DND-41 (cell line): ENCODE results near the gene P2RY8.

Experiments
- ATAC-seq: fragments of 200-7000 bp; cut with Tn5 transposase; 3 replicates; pipeline ENCODE4 v1.9.1; 2021; ENCODE audit warnings: low read depth; ENCODE audit not compliant: insufficient read depth
- DNase-seq: peaks from one replicate; pipeline ENCODE4 v3.0.0-alpha.2; 2020
- H2AFZ ChIP-seq: 2 replicates; pipeline ENCODE4 v1.6.0; 2012; ENCODE audit warnings: low read depth, low read length
- H3K27ac ChIP-seq: 2 replicates; pipeline ENCODE4 v1.5.1; 2012; ENCODE audit warnings: low read length, inconsistent platforms
- H3K27me3 ChIP-seq: fragments of 200-600 bp; sonication (generic); 2 replicates; pipeline ENCODE4 v1.6.0; 2012; ENCODE audit warnings: low read length, mild to moderate bottlenecking, inconsistent platforms; ENCODE audit not compliant: insufficient read depth, poor library complexity
- H3K36me3 ChIP-seq: 2 replicates; pipeline ENCODE4 v1.5.1; 2012; ENCODE audit warnings: low read length, inconsistent platforms; ENCODE audit not compliant: insufficient read depth
- H3K4me1 ChIP-seq: 2 replicates; pipeline ENCODE4 v1.5.1; 2012; ENCODE audit warnings: mild to moderate bottlenecking, low read length; ENCODE audit not compliant: insufficient read depth
- H3K4me2 ChIP-seq: 2 replicates; pipeline ENCODE4 v1.6.0; 2012; ENCODE audit warnings: mild to moderate bottlenecking, moderate library complexity, low read length, inconsistent platforms; ENCODE audit not compliant: insufficient read depth
- H3K4me3 ChIP-seq, 2 experiments: fragments of 200-600 bp in 1 of 2; shearing (Covaris generic) in 1 of 2; 2 replicates each; pipeline ENCODE4 v1.5.1; 2012 to 2016; ENCODE audit warnings: inconsistent platforms in 2 of 2, low read length in 2 of 2, mild to moderate bottlenecking in 2 of 2, low read depth in 1 of 2, moderate library complexity in 1 of 2
- H3K79me2 ChIP-seq: 2 replicates; pipeline ENCODE4 v1.6.0; 2012; ENCODE audit warnings: low read length, inconsistent platforms; ENCODE audit not compliant: insufficient read depth
- H3K9ac ChIP-seq: 2 replicates; pipeline ENCODE4 v1.6.0; 2012; ENCODE audit warnings: low read depth, mild to moderate bottlenecking, inconsistent platforms, low read length, moderate library complexity
- H3K9me3 ChIP-seq: 2 replicates; pipeline ENCODE4 v1.5.1; 2012; ENCODE audit warnings: low read length, moderate library complexity, mild to moderate bottlenecking, inconsistent platforms; ENCODE audit not compliant: insufficient read depth, severe bottlenecking
- H4K20me1 ChIP-seq: 2 replicates; pipeline ENCODE4 v1.6.0; 2012; ENCODE audit warnings: low read length; ENCODE audit not compliant: insufficient read depth
- EZH2 ChIP-seq: IDR thresholded peaks from 3 replicates; pipeline ENCODE4 v1.6.1; 2012; ENCODE audit warnings: borderline replicate concordance, low read depth, mild to moderate bottlenecking, moderate library complexity, low read length, inconsistent platforms; ENCODE audit not compliant: severe bottlenecking
- TF ChIP-seq, protein P1 (sequence below): IDR thresholded peaks from 2 replicates; pipeline ENCODE4 v1.5.1; 2012; ENCODE audit warnings: borderline replicate concordance, low read length, moderate library complexity, mild to moderate bottlenecking; ENCODE audit not compliant: poor library complexity, severe bottlenecking; ENCODE audit errors: extremely low read depth

Gene P2RY8

DNA sequence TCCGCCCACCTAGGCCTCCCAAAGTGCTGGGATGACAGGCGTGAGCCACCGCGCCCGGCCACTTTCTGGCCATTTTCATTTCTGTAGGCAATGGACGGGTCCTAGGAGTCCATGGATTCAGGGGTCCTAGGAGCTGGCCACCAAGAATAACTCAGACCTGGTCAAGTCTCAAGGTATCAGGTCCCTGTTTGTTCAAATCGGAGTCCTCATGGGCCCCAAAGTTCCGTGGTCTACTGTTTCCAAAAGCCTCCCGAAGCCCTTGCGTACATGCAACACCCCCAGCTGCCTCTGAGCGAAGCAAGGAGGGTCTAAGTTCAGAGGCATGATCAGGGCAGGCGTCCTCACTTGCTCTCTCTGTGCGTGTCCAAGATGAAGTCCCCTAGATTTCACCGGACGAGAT is 30.1 kb downstream of the P2RY8 start:
- TF ChIP-seq EZH2, result no peak
- TF ChIP-seq, protein P1, sequence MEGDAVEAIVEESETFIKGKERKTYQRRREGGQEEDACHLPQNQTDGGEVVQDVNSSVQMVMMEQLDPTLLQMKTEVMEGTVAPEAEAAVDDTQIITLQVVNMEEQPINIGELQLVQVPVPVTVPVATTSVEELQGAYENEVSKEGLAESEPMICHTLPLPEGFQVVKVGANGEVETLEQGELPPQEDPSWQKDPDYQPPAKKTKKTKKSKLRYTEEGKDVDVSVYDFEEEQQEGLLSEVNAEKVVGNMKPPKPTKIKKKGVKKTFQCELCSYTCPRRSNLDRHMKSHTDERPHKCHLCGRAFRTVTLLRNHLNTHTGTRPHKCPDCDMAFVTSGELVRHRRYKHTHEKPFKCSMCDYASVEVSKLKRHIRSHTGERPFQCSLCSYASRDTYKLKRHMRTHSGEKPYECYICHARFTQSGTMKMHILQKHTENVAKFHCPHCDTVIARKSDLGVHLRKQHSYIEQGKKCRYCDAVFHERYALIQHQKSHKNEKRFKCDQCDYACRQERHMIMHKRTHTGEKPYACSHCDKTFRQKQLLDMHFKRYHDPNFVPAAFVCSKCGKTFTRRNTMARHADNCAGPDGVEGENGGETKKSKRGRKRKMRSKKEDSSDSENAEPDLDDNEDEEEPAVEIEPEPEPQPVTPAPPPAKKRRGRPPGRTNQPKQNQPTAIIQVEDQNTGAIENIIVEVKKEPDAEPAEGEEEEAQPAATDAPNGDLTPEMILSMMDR, result no peak
- peaks cover 71% of the 10 kb centered on the region for H3K36me3 ChIP-seq
- no peak overlapping the region for H3K9ac ChIP-seq
- peaks cover 13% of the 10 kb centered on the region for H3K4me1 ChIP-seq
- peaks cover 59% of the 10 kb centered on the region for H4K20me1 ChIP-seq
- no peak overlapping the region for H2AFZ ChIP-seq
- no peak overlapping the region for H3K4me2 ChIP-seq
- H3K9me3 ChIP-seq, result no peaks in the 10 kb centered on the region
- ATAC-seq (no peak), DNase-seq (peak; percentile 2)
- peak overlapping the region; percentile 49; the same call in 1 of the 2 replicates for H3K27ac ChIP-seq
- H3K4me3 ChIP-seq, result no peak overlapping the region
- no peaks in the 10 kb centered on the region for H3K27me3 ChIP-seq
- peaks cover 92% of the 10 kb centered on the region for H3K79me2 ChIP-seq

DNA sequence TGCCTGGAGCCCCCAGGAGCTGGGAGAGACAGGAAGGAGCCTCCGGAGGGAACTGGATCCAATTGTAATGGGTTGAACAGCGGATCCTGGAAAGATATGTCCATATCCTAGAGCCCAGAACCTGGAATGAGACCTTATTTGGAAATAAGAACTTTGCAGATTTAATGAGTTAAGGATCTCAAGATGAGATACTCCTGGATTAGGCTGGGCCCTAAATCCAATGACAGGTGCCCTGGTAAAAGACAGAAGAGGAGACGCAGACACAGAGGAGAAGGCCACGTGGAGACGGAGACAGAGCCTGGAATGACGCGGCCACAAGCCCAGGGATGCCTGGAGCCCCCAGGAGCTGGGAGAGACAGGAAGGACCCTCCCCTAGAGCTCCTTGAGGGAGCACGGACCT is 34.1 kb downstream of the P2RY8 start:
- Histone ChIP-seq H2AFZ (no peak overlapping the region), H3K4me1 (peaks cover 8% of the 10 kb centered on the region)

GRCh38 chrX:1502241-1502640 is 34.7 kb downstream of the P2RY8 start:
- ATAC-seq, result no peak
- H4K20me1 ChIP-seq, result peaks cover 47% of the 10 kb centered on the region
- no peak overlapping the region for H3K4me3 ChIP-seq
- H3K79me2 ChIP-seq, result peaks cover 87% of the 10 kb centered on the region
- no peak for DNase-seq
- H3K9me3 ChIP-seq, result no peaks in the 10 kb centered on the region
- H3K4me2 ChIP-seq, result no peak overlapping the region
- 0 out of 2 replicates have a peak overlapping the region, but pooled peaks have one; percentile 27 for H3K27ac ChIP-seq
- TF ChIP-seq EZH2, result no peak
- TF ChIP-seq, protein P1, result no peak
- peaks cover 63% of the 10 kb centered on the region for H3K36me3 ChIP-seq
- H3K9ac ChIP-seq, result no peak overlapping the region
- H3K4me1 ChIP-seq, result peaks cover 2% of the 10 kb centered on the region
- no peaks in the 10 kb centered on the region for H3K27me3 ChIP-seq
- no peak overlapping the region for H2AFZ ChIP-seq

More for the DNA sequence above, 34.1 kb downstream of the P2RY8 start:
- Histone ChIP-seq H3K4me2 (no peak overlapping the region), H3K36me3 (peaks cover 66% of the 10 kb centered on the region), H3K27ac (no peak overlapping the region), H3K9me3 (no peaks in the 10 kb centered on the region), H3K27me3 (no peaks in the 10 kb centered on the region), H3K79me2 (peaks cover 88% of the 10 kb centered on the region), H4K20me1 (peaks cover 50% of the 10 kb centered on the region), H3K4me3 (no peak overlapping the region), H3K9ac (no peak overlapping the region)
- no peak for ATAC-seq
- TF ChIP-seq, protein P1, result no peak
- TF ChIP-seq EZH2, result no peak
- no peak for DNase-seq
